K562 (cell line): Measurements from ENCODE around the gene CCDC178. TPM values are rescaled to one million over a fixed set of nuclear protein-coding genes. Genes with fewer than 3 reads are reported as not detected.

Experiments
- ATAC-seq: fragments of 200-7000 bp; cut with Tn5 transposase; 3 replicates; pipeline ENCODE4 v1.9.1; 2020; ENCODE audit warnings: moderate library complexity
- BruUV-seq: library from RNA; stranded (reverse); fragments of 400-500 nt; replicated peaks from 2 replicates; lab custom pipeline; 2021; lab: Mats Ljungman, UMichigan
- CTCF ChIA-PET: fragments of 300-600 bp; formaldehyde crosslinking; extraction: SDS; loops from one replicate; lab custom pipeline; 2021; ENCODE audit warnings: low intra/inter-chr PET ratio; lab: Yijun Ruan, JAX
- POLR2A ChIA-PET: fragments of 300-600, 350-650 bp; sonication (Branson Sonifier 250); formaldehyde crosslinking; extraction: SDS; loops from one replicate; lab custom pipeline; 2021; ENCODE audit warnings: antibody characterized with exemption, inconsistent platforms; lab: Yijun Ruan, JAX
- DNase-seq, 4 experiments: peaks; one replicate each; pipeline versions ENCODE4 v3.0.0 to v3.0.0-alpha.2; 2011 to 2018; ENCODE audit warnings: low spot score in 3 of 4, mixed read lengths in 3 of 4; ENCODE audit errors: extremely low read depth in 1 of 4
- FAIRE-seq: peaks from 2 replicates; lab custom pipeline; 2011; peaks lifted over from hg19 to GRCh38; lab: Jason Lieb, UNC
- H2AFZ ChIP-seq: 2 replicates; pipeline ENCODE4 v1.6.0; 2011; ENCODE audit warnings: low read depth, low read length, control low read depth, inconsistent platforms
- H3K27ac ChIP-seq: fragments of 200-600 bp; 3 replicates; pipeline ENCODE4 v1.8.0; 2011; ENCODE audit warnings: low read depth, mild to moderate bottlenecking, control low read depth, inconsistent platforms, low read length, moderate library complexity, mixed read lengths; ENCODE audit errors: extremely low read depth
- H3K27me3 ChIP-seq, 2 experiments: fragments of 300-600 bp in 1 of 2; 2 replicates in 1 of 2; 3 replicates in 1 of 2; pipeline versions ENCODE4 v1.6.0 to v1.8.0; 2011; ENCODE audit warnings: inconsistent platforms in 2 of 2, low read length in 2 of 2, mild to moderate bottlenecking in 1 of 2, mixed read lengths in 1 of 2, moderate library complexity in 1 of 2; ENCODE audit not compliant: control insufficient read depth in 2 of 2, insufficient read depth in 2 of 2
- H3K36me3 ChIP-seq: fragments of 300-600 bp; 3 replicates; pipeline ENCODE4 v1.8.0; 2011; ENCODE audit warnings: mild to moderate bottlenecking, low read length, inconsistent platforms; ENCODE audit not compliant: control insufficient read depth, insufficient read depth
- H3K4me1 ChIP-seq, 2 experiments: fragments of 200-600 bp in 1 of 2; replicated peaks in 1 of 2; 2 replicates in 1 of 2; 3 replicates in 1 of 2; pipeline versions ENCODE4 v1.5.1 to v1.8.0; 2011; ENCODE audit warnings: inconsistent platforms in 2 of 2, low read length in 2 of 2, mild to moderate bottlenecking in 1 of 2, mixed read lengths in 1 of 2, moderate library complexity in 1 of 2; ENCODE audit not compliant: control insufficient read depth in 2 of 2, insufficient read depth in 2 of 2
- H3K4me2 ChIP-seq: 2 replicates; pipeline ENCODE4 v1.6.1; 2011; ENCODE audit warnings: low read length, control low read depth, inconsistent platforms, mixed read lengths; ENCODE audit not compliant: insufficient read depth
- H3K4me3 ChIP-seq: fragments of 200-600 bp; sonication (generic), shearing (Covaris generic); 2 replicates; pipeline ENCODE4 v1.5.1; 2016; ENCODE audit warnings: control low read depth, inconsistent platforms
- H3K79me2 ChIP-seq: fragments of 200-600 bp; 3 replicates; pipeline ENCODE4 v1.8.0; 2011; ENCODE audit warnings: low read length, inconsistent platforms; ENCODE audit not compliant: control insufficient read depth, insufficient read depth
- H3K9ac ChIP-seq, 2 experiments: 2 replicates each; pipeline versions ENCODE4 v1.6.0 to v1.6.1; 2011; ENCODE audit warnings: low read depth in 2 of 2, low read length in 2 of 2, control low read depth in 1 of 2, inconsistent platforms in 1 of 2, mild to moderate bottlenecking in 1 of 2, mixed read lengths in 1 of 2; ENCODE audit not compliant: insufficient read depth in 1 of 2
- H3K9me1 ChIP-seq: one replicate; pipeline ENCODE4 v1.6.0; 2011; ENCODE audit warnings: inconsistent platforms, mild to moderate bottlenecking, low read length, moderate library complexity; ENCODE audit not compliant: control insufficient read depth, insufficient read depth
- H3K9me3 ChIP-seq: replicated peaks from 2 replicates; pipeline ENCODE4 v1.5.1; 2011; ENCODE audit warnings: low read depth, low read length, inconsistent platforms; ENCODE audit not compliant: control insufficient read depth, insufficient read depth
- H4K20me1 ChIP-seq: replicated peaks from 2 replicates; pipeline ENCODE4 v1.6.1; 2011; ENCODE audit warnings: low read length, inconsistent platforms, mixed read lengths; ENCODE audit not compliant: control insufficient read depth, insufficient read depth
- HOXB6 ChIP-seq: fragments of 250-450 bp; sonication (Bioruptor Pico); IDR thresholded peaks from 2 replicates; pipeline ENCODE4 v1.5.1; 2022; ENCODE audit warnings: mild to moderate bottlenecking, borderline replicate concordance
- KLF13 ChIP-seq: fragments of 450-650 bp; IDR thresholded peaks from 2 replicates; pipeline ENCODE4 v1.6.1; 2016; ENCODE audit warnings: missing genetic modification characterization, low read depth, mild to moderate bottlenecking, missing compliant biosample characterization, moderate library complexity, borderline replicate concordance
- MECOM ChIP-seq: fragments of 250-450 bp; sonication (Bioruptor Pico); IDR thresholded peaks from 2 replicates; pipeline ENCODE4 v1.8.0; 2022; ENCODE audit warnings: inconsistent platforms
- ZBTB7A ChIP-seq: IDR thresholded peaks from 2 replicates; pipeline ENCODE4 v1.6.1; 2011; ENCODE audit warnings: low read depth, mild to moderate bottlenecking, low read length, moderate library complexity, borderline replicate concordance; ENCODE audit not compliant: control insufficient read depth
- ZNF436 ChIP-seq: fragments of 250-450, 450-650 bp; sonication (Bioruptor Pico); formaldehyde crosslinking; IDR thresholded peaks from 2 replicates; pipeline ENCODE4 v1.7.0; 2020; ENCODE audit warnings: mild to moderate bottlenecking
- ZNF785 ChIP-seq: fragments of 250-450 bp; sonication (Bioruptor Pico); IDR thresholded peaks from 2 replicates; pipeline ENCODE4 v1.4.0; 2020; ENCODE audit warnings: mild to moderate bottlenecking
- WGBS: fragments of 100-300 bp; shearing (Covaris generic); methylation state at CpG from one replicate; pipeline ENCODE4 v1.1.6; 2016; ENCODE audit warnings: low coverage, mixed read lengths; ENCODE audit not compliant: insufficient coverage; ENCODE audit errors: missing lambda C conversion rate; 5-methylcytosine and 5-hydroxymethylcytosine counted together
- in situ Hi-C: fragments of 300-500 bp; cut with MboI; formaldehyde crosslinking; loops from 4 replicates; pipeline ENCODE4 v1.15.0; 2018; ENCODE audit warnings: inconsistent platforms, mixed read lengths
- intact Hi-C: fragments of 100-400 bp; cut with micrococcal nuclease; formaldehyde crosslinking; loops from 2 replicates; pipeline ENCODE4 v1.14.2; 2022
- polyA plus RNA-seq, 8 experiments: library from polyadenylated mRNA; depleted of rRNA in 4 of 8; stranded (reverse) in 5 of 8; unstranded in 3 of 8; fragments of >200 nt; fragmentation: Nextera tagmentation in 2 of 8; fragmentation: Illumina TruSeq in 1 of 8; extraction: Ambion mirVana in 2 of 8; extraction: Trizol in 1 of 8; gene quantifications; 2 replicates each; pipeline versions ENCODE4 v1.2.1 to v1.2.3, GENCODE V29; 2011 to 2014; ENCODE audit warnings: inconsistent platforms in 1 of 8, missing spikeins in 1 of 8
- total RNA-seq, 7 experiments: library from RNA; depleted of rRNA in 6 of 7; stranded (reverse); fragments of >200 nt in 6 of 7; fragmentation: Illumina TruSeq in 2 of 7; extraction: Trizol in 2 of 7; gene quantifications; 2 replicates each; pipeline versions ENCODE4 v1.2.1 to v1.2.3, GENCODE V29; 2011 to 2021; ENCODE audit warnings: low replicate concordance in 1 of 7

The CCDC178 gene
- total and polyA plus RNA-seq, 9 of the 15 experiments (the other 6 are each of a cell fraction or from before 2014, with no cell fraction given): 0.12 to 0.47 (median 0.15) TPM; not detected in 6

GRCh38 chr18:33427549-33427948 is 13.0 kb downstream of the CCDC178 start:
- WGBS: 2% methylated on average over 2 of the region's 2 CpGs
- H3K9me3 ChIP-seq: no peaks in the 10 kb centered on the region
- H3K27ac ChIP-seq: no peak overlapping the region
- H3K9ac ChIP-seq: no peak overlapping the region
- no peak overlapping the region for H2AFZ ChIP-seq
- in situ Hi-C loops (no loop called here), intact Hi-C loops (no loop called here)
- no TSS peak for BruUV-seq
- H3K79me2 ChIP-seq: no peaks in the 10 kb centered on the region
- no peaks in the 10 kb centered on the region for H3K27me3 ChIP-seq
- H3K4me1 ChIP-seq: no peaks in the 10 kb centered on the region
- no peak overlapping the region for H3K4me3 ChIP-seq
- H3K9me1 ChIP-seq: no peaks in the 10 kb centered on the region
- ATAC-seq (no peak), FAIRE-seq (no peak), DNase-seq (no peak)
- POLR2A ChIA-PET: no interaction called here
- no peaks in the 10 kb centered on the region for H4K20me1 ChIP-seq
- TF ChIP-seq HOXB6 (no peak), MECOM (CRISPR knock-in tag) (no peak), KLF13 (no peak), ZNF436 (CRISPR knock-in tag) (no peak), ZNF785 (CRISPR knock-in tag) (no peak), ZBTB7A (no peak)
- no peak overlapping the region for H3K4me2 ChIP-seq
- H3K36me3 ChIP-seq: no peaks in the 10 kb centered on the region
- CTCF ChIA-PET: no interaction called here
